HFF-Myc (cell line): Measurements from ENCODE around the gene LRRC49.
A peak's percentile ranks its signal among the peaks of the same experiment; 100 is the strongest.

Source experiments
- DNase-seq: peaks from one replicate; pipeline ENCODE4 v3.0.0-alpha.2; 2011; ENCODE audit warnings: low read depth; ENCODE audit errors: extremely low read depth
- H3K4me3 ChIP-seq: replicated peaks from 2 replicates; pipeline ENCODE4 v1.5.1; 2011; ENCODE audit warnings: low read depth, mild to moderate bottlenecking, control low read depth, low read length
- TF ChIP-seq, protein P1 (sequence below): IDR thresholded peaks from 2 replicates; pipeline ENCODE4 v1.5.1; 2012; ENCODE audit warnings: mild to moderate bottlenecking, low read depth, low read length, control low read depth; ENCODE audit errors: missing control alignments

LRRC49 gene

DNA sequence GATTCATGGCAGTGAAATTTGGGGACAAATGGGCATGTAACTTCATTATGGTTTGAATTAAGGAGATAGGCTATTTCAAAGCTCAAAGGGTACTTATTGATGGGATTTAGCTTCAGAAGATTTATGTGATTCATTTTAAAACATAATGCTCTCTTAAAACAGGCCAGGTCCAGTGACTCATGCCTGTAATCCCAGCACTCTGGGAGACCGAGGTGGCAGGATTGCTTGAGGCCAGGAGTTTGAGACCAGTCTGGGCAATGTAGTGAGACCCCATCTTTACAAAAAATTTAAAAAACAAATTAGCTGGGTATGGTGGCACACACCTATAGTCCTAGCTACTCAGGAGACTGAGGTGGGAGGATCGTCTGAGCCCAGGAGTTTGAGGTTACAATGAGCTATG, 11.8 kb upstream of the LRRC49 start:
- DNase-seq: no peak
- TF ChIP-seq, protein P1, sequence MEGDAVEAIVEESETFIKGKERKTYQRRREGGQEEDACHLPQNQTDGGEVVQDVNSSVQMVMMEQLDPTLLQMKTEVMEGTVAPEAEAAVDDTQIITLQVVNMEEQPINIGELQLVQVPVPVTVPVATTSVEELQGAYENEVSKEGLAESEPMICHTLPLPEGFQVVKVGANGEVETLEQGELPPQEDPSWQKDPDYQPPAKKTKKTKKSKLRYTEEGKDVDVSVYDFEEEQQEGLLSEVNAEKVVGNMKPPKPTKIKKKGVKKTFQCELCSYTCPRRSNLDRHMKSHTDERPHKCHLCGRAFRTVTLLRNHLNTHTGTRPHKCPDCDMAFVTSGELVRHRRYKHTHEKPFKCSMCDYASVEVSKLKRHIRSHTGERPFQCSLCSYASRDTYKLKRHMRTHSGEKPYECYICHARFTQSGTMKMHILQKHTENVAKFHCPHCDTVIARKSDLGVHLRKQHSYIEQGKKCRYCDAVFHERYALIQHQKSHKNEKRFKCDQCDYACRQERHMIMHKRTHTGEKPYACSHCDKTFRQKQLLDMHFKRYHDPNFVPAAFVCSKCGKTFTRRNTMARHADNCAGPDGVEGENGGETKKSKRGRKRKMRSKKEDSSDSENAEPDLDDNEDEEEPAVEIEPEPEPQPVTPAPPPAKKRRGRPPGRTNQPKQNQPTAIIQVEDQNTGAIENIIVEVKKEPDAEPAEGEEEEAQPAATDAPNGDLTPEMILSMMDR: no peak
- H3K4me3 ChIP-seq: no peak overlapping the region

DNA sequence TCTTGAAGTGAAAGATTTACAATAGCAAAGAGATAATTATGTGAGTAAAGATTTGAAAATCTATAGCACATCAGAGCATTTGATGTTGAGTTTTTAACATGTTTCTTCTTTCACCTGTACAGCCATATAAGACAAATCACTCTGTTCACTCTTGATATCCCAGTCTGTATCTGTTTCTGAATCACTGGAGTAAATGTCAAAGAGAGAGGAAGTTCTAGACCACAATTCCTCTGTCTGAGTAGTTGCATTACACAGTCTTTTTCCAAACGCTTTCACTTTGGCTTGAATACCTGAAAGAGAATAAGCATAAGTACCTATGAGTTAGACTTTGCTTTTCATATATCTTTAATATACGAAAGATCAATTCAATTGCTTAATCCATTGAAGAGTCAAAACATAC, 10.3 kb upstream of the LRRC49 start:
- H3K4me3 ChIP-seq: no peak overlapping the region
- TF ChIP-seq, protein P1: no peak
- DNase-seq: no peak

DNA sequence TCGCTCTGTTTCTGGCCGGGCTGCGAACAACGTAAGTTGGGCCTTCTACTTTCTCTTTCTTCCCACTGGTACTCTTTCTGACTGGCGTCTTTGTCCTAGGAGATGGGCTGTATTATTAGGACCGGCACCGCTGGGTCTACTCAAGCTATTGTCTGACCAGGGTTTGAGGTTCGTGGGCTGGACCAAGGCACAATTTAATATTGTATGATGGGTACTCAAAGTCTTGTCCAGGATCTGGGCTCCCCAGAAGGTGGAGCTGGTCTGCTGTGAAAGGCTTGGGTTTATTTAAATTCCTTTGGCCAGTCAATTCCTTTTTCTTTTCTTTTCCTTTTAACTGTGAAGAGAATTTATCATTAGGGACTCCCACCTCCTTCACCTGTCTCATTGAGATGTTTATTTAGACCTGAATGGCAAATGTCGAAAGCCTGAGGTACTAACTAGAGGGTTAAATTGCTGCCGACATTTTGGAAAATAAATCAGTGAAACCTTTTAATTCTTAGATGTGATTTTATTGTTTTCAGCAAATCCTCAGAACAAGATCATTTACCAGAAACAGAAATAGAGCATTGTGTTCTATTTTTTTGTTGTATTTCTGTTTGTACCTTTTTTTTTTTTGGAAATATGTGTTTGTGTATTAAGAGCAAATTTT, 410 bp downstream of the LRRC49 start:
- peak; percentile 41 for DNase-seq
- TF ChIP-seq, protein P1: peak; percentile 65
- H3K4me3 ChIP-seq: peak overlapping the region; percentile 74

DNA sequence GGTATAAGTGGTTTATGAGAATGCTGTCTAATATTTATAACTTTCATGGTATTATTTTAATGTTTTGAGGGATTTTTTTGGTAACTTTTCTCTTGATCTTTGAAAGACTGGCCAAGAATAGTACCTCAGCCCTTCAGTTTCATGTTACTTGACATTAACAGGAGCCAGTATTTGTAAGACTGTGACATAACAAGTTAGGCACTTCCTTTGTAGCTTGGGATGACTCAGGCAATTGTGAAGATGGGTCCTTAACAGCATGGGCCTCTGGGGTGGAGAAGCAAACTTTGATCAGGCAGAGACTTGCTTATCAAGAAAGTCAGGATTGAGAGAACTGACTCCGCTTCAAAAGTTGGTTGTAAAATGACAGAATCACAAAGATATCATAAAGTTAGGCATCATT, 9.5 kb downstream of the LRRC49 start:
- H3K4me3 ChIP-seq: no peak overlapping the region
- TF ChIP-seq, protein P1: no peak
- peak; percentile 54 for DNase-seq

DNA sequence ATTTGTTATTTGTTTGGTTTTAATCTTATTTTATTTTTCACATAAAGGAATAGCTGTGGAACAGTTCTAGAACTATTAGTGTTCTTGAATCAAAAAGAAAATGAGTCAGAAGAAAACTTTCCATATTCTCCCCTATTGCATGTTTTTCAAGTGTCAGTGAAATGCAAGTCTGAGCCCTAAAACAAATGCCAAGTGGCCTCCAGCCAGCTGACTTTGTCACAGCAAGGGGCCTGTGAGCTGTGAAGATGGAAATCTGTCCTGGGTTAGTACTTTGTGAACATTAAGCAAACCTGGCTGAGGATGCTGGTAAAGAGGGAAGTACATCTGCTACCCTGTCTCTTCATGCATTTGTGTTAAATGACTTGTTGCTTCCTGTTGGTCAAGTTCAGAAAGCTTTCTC, 14.2 kb downstream of the LRRC49 start:
- TF ChIP-seq, protein P1: no peak
- DNase-seq: no peak

DNA sequence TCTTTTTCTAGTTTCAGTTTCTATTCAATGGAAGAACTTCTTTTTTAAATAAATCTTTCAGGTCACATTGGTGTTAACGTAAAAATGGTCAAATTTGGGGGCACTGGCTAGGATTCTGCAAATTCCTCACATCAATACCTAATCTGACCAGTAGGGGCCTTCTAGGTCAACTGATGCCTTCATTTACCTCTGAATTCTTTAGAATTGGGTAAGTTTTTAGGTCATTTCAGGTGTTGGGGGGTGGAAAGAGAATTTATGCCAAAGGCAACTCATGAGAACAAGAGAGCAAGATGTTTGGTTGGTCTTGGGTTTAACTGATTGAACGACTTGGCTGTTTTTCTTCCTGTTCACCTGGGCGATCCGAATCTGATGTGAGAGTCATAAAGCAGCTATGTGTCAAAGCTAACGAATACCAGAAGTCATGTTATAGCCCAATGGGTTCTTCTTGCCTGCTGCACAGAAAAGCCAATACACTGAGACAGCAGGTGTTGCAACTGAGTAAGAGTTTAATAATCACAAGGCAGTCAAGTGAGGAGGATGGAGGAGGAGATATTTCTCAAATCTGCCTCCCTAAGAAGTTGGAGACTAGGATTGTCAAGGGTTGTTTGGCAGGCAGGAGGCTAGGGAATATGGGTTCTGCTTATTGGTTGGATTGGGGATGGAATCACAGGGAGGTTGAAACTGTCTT, 15.3 kb downstream of the LRRC49 start:
- TF ChIP-seq, protein P1: peak; percentile 18
- no peak for DNase-seq

More for the DNA sequence above, 14.2 kb downstream of the LRRC49 start:
- no peak overlapping the region for H3K4me3 ChIP-seq

More for the DNA sequence above, 15.3 kb downstream of the LRRC49 start:
- no peak overlapping the region for H3K4me3 ChIP-seq
